Smooth muscle cell (in vitro differentiated cells): ENCODE data around the gene ADAM10. TPM values are rescaled to one million over a fixed set of nuclear protein-coding genes. Genes with fewer than 3 reads are reported as not detected.
"Not testable (repeated sequence)": the region's sequence is repeated elsewhere in the genome, so short reads cannot be mapped to it uniquely, and the experiment has no call there.

Source experiments
- DNase-seq: peaks from one replicate; lab custom pipeline; 2025; ENCODE audit not compliant: unreplicated experiment; lab: John Stamatoyannopoulos, UW
- H2AFZ ChIP-seq: fragments of 200-600 bp; sonication (generic); 2 replicates; pipeline ENCODE4 v1.6.0; 2016; ENCODE audit warnings: antibody characterized with exemption, low read depth, mild to moderate bottlenecking
- H3F3A ChIP-seq: fragments of 200-600 bp; sonication (generic); 2 replicates; pipeline ENCODE4 v1.6.0; 2017; ENCODE audit warnings: antibody characterized with exemption, low read depth
- H3K27ac ChIP-seq: fragments of 200-600 bp; sonication (generic); 2 replicates; pipeline ENCODE4 v1.5.1; 2016; ENCODE audit warnings: low read depth, mild to moderate bottlenecking
- H3K27me3 ChIP-seq: fragments of 200-600 bp; sonication (generic); 2 replicates; pipeline ENCODE4 v1.6.1; 2016; ENCODE audit warnings: low read depth, mild to moderate bottlenecking
- H3K36me3 ChIP-seq: fragments of 200-600 bp; sonication (generic); 2 replicates; pipeline ENCODE4 v1.5.1; 2016; ENCODE audit warnings: low read depth
- H3K4me1 ChIP-seq: fragments of 200-600 bp; sonication (generic); 2 replicates; pipeline ENCODE4 v1.5.1; 2016; ENCODE audit warnings: low read depth
- H3K4me2 ChIP-seq: fragments of 200-600 bp; sonication (generic); 2 replicates; pipeline ENCODE4 v1.6.0; 2016; ENCODE audit warnings: mild to moderate bottlenecking
- H3K4me3 ChIP-seq: fragments of 200-600 bp; sonication (generic); 2 replicates; pipeline ENCODE4 v1.5.1; 2016; ENCODE audit warnings: mild to moderate bottlenecking
- H3K79me2 ChIP-seq: fragments of 200-600 bp; sonication (generic); 2 replicates; pipeline ENCODE4 v1.6.0; 2016; ENCODE audit warnings: low read depth, mild to moderate bottlenecking
- H3K9ac ChIP-seq: fragments of 200-600 bp; sonication (generic); 2 replicates; pipeline ENCODE4 v1.6.0; 2016; ENCODE audit warnings: low read depth
- H3K9me3 ChIP-seq: fragments of 200-600 bp; sonication (generic); replicated peaks from 2 replicates; pipeline ENCODE4 v1.5.1; 2016; ENCODE audit warnings: low read depth
- H4K20me1 ChIP-seq: fragments of 200-600 bp; sonication (generic); 2 replicates; pipeline ENCODE4 v1.6.0; 2016; ENCODE audit warnings: low read depth
- CTCF ChIP-seq: fragments of 200-600 bp; sonication (generic); IDR thresholded peaks from 2 replicates; pipeline ENCODE4 v1.5.1; 2017; ENCODE audit warnings: borderline replicate concordance, mild to moderate bottlenecking, antibody characterized with exemption; ENCODE audit not compliant: insufficient read depth, poor library complexity, severe bottlenecking
- WGBS: methylation state at CpG from one replicate; pipeline ENCODE4 v1.1.7; 2016; ENCODE audit warnings: low lambda C conversion rate; 5-methylcytosine and 5-hydroxymethylcytosine counted together
- polyA plus RNA-seq: library from polyadenylated mRNA; unstranded; fragments of >200 nt; fragmentation: Nextera tagmentation; extraction: Ambion mirVana; gene quantifications from 2 replicates; pipeline ENCODE4 v1.2.1, GENCODE V29; 2016
- total RNA-seq: library from RNA; depleted of rRNA; stranded (reverse); fragments of >200 nt; gene quantifications from 2 replicates; pipeline ENCODE4 v1.2.3, GENCODE V29; 2014

The ADAM10 gene
- total and polyA plus RNA-seq, 2 experiments from 2014 or later, result 168 to 200 TPM

GRCh38 chr15:58770857-58771620 is 21.5 kb upstream of the ADAM10 start, which contains the start of gene MINDY2:
Gene MINDY2 (plus strand): TSS chr15:58771302. CDS start chr15:58771396, 94 bp downstream.
- peaks cover 6% of the 10 kb centered on the region for H3F3A ChIP-seq
- H2AFZ ChIP-seq, result peak within 1 kb of the TSS; percentile 85
- peaks cover 35% of the 10 kb centered on the region for H4K20me1 ChIP-seq
- peaks cover 21% of the 10 kb centered on the region for H3K4me1 ChIP-seq
- no peaks in the 10 kb centered on the region for H3K27me3 ChIP-seq
- peak within 1 kb of the TSS; percentile 67 for H3K27ac ChIP-seq
- H3K9ac ChIP-seq, result peak within 1 kb of the TSS; percentile 77
- peak; percentile 91 for DNase-seq
- H3K4me3 ChIP-seq, result peak within 1 kb of the TSS; percentile 86
- no peaks in the 10 kb centered on the region for H3K9me3 ChIP-seq
- peaks cover 41% of the 10 kb centered on the region for H3K79me2 ChIP-seq
- H3K4me2 ChIP-seq, result peak within 1 kb of the TSS; percentile 91
- H3K36me3 ChIP-seq, result no peaks in the 10 kb centered on the region
- peak; percentile 22 for TF ChIP-seq CTCF
- WGBS, result under 1% methylated on average over 67 of the region's 75 CpGs

GRCh38 chr15:58770519-58770856 is 21.0 kb upstream of the ADAM10 start:
- H3F3A ChIP-seq, result peaks cover 6% of the 10 kb centered on the region
- H3K4me2 ChIP-seq, result peak overlapping the region; percentile 78
- H3K27ac ChIP-seq, result peak overlapping the region; percentile 46
- H3K4me3 ChIP-seq, result peak overlapping the region; percentile 86
- H3K79me2 ChIP-seq, result peaks cover 36% of the 10 kb centered on the region
- 10% methylated on average over 9 of the region's 9 CpGs for WGBS
- H3K4me1 ChIP-seq, result peaks cover 21% of the 10 kb centered on the region
- no peak for TF ChIP-seq CTCF
- H3K27me3 ChIP-seq, result no peaks in the 10 kb centered on the region
- DNase-seq, result no peak
- H2AFZ ChIP-seq, result peak overlapping the region; percentile 16
- H3K36me3 ChIP-seq, result no peaks in the 10 kb centered on the region
- H3K9ac ChIP-seq, result no peak overlapping the region
- no peaks in the 10 kb centered on the region for H3K9me3 ChIP-seq
- H4K20me1 ChIP-seq, result peaks cover 34% of the 10 kb centered on the region

GRCh38 chr15:58768601-58769004 is 19.1 kb upstream of the ADAM10 start:
- H3F3A ChIP-seq, DNase-seq: not testable (repeated sequence)
- 60% methylated on average over 7 of the region's 7 CpGs for WGBS

GRCh38 chr15:58766290-58766689 is 16.8 kb upstream of the ADAM10 start:
- Histone ChIP-seq H2AFZ (no peak overlapping the region), H3K27me3 (no peaks in the 10 kb centered on the region), H3K27ac (no peak overlapping the region), H3K9me3 (no peaks in the 10 kb centered on the region), H3K4me1 (peaks cover 6% of the 10 kb centered on the region), H3K79me2 (no peaks in the 10 kb centered on the region), H3K4me2 (no peak overlapping the region), H3K36me3 (peaks cover 4% of the 10 kb centered on the region), H3K9ac (no peak overlapping the region), H3K4me3 (no peak overlapping the region), H4K20me1 (no peaks in the 10 kb centered on the region), H3F3A (peaks cover 6% of the 10 kb centered on the region)
- 97% methylated on average over 5 of the region's 5 CpGs for WGBS
- no peak for DNase-seq
- no peak for TF ChIP-seq CTCF

More at GRCh38 chr15:58768601-58769004, 19.1 kb upstream of the ADAM10 start:
- not testable (repeated sequence) for H3K27me3 ChIP-seq, H2AFZ ChIP-seq, H3K36me3 ChIP-seq, H3K4me3 ChIP-seq, H3K4me2 ChIP-seq, H3K9ac ChIP-seq, H3K9me3 ChIP-seq, H3K27ac ChIP-seq
- Histone ChIP-seq H4K20me1 (peaks cover 16% of the 10 kb centered on the region), H3K79me2 (peaks cover 17% of the 10 kb centered on the region), H3K4me1 (peaks cover 19% of the 10 kb centered on the region)
